Measurements from ENCODE around the gene PSMB7.

Gene PSMB7

GRCh38 chr9:124377551-124378406 lies 37.5 kb downstream of the PSMB7 start:
- DNase-seq: no peak

GRCh38 chr9:124376329-124376728 lies 38.9 kb downstream of the PSMB7 start:
- no peak for DNase-seq

- DNase-seq: no peak
Observed at GRCh38 chr9:124375726-124376125, 39.5 kb downstream of the PSMB7 start.

- no peak for DNase-seq
Observed at GRCh38 chr9:124373851-124374250, 41.4 kb downstream of the PSMB7 start.

- DNase-seq: no peak
Observed at GRCh38 chr9:124373386-124373785, 41.9 kb downstream of the PSMB7 start.

- DNase-seq: no peak
Observed at GRCh38 chr9:124372038-124372437, 43.2 kb downstream of the PSMB7 start.

GRCh38 chr9:124370896-124371582 lies 44.2 kb downstream of the PSMB7 start:
- no peak for DNase-seq

- DNase-seq: no peak
Observed at GRCh38 chr9:124369231-124369797, 45.9 kb downstream of the PSMB7 start.

GRCh38 chr9:124368692-124369091 lies 46.5 kb downstream of the PSMB7 start:
- DNase-seq: no peak

GRCh38 chr9:124366476-124367220 lies 48.6 kb downstream of the PSMB7 start:
- DNase-seq: no peak

- DNase-seq: no peak
Observed at GRCh38 chr9:124365036-124365435, 50.2 kb downstream of the PSMB7 start.

- no peak for DNase-seq
Observed at GRCh38 chr9:124364141-124364540, 51.1 kb downstream of the PSMB7 start.

- DNase-seq: no peak
Observed at GRCh38 chr9:124363326-124364096, 51.7 kb downstream of the PSMB7 start.

- DNase-seq: no peak
Observed at GRCh38 chr9:124361128-124361527, 54.1 kb downstream of the PSMB7 start.

GRCh38 chr9:124359855-124360678 lies 55.2 kb downstream of the PSMB7 start:
- DNase-seq: no peak

- DNase-seq: no peak
Observed at GRCh38 chr9:124359426-124359825, 55.8 kb downstream of the PSMB7 start.

- DNase-seq: no peak
Observed at GRCh38 chr9:124358631-124359030, 56.6 kb downstream of the PSMB7 start.

- DNase-seq: no peak
Observed at GRCh38 chr9:124357721-124358361, 57.4 kb downstream of the PSMB7 start.

- DNase-seq: no peak
Observed at GRCh38 chr9:124356745-124357390, 58.4 kb downstream of the PSMB7 start.

Measured in activated CD4-positive, CD25-positive, alpha-beta regulatory T cell (primary cell).